GM12878 (cell line): Measurements from ENCODE around the gene MFSD11. TPM values are rescaled to one million over a fixed set of nuclear protein-coding genes. Genes with fewer than 3 reads are reported as not detected.

Experiments used
- ATAC-seq: fragments of 200-7000 bp; cut with Tn5 transposase; 3 replicates; pipeline ENCODE4 v1.9.1; 2020; ENCODE audit warnings: mild to moderate bottlenecking, moderate library complexity
- BruUV-seq: library from RNA; stranded (reverse); fragments of 400-500 nt; replicated peaks from 2 replicates; lab custom pipeline; 2021; lab: Mats Ljungman, UMichigan
- CTCF ChIA-PET: fragments of 300-600 bp; sonication (Branson Sonifier 250); formaldehyde crosslinking; extraction: SDS; loops from one replicate; lab custom pipeline; 2021; ENCODE audit warnings: inconsistent platforms; lab: Yijun Ruan, JAX
- POLR2A ChIA-PET: fragments of 350-600 bp; formaldehyde crosslinking; extraction: SDS; loops from one replicate; lab custom pipeline; 2021; ENCODE audit warnings: inconsistent platforms; lab: Charles Lee
- RAD21 ChIA-PET: fragments of 300-600 bp; sonication (Branson Sonifier 250); formaldehyde crosslinking; loops from one replicate; lab custom pipeline; 2023; ENCODE audit warnings: antibody characterized with exemption; ENCODE audit not compliant: unreplicated experiment; lab: Charles Lee
- SMC1A ChIA-PET: fragments of 300-600 bp; sonication (Branson Sonifier 250); formaldehyde crosslinking; loops from one replicate; lab custom pipeline; 2023; ENCODE audit not compliant: unreplicated experiment, uncharacterized antibody; lab: Charles Lee
- DNase-seq: peaks from one replicate; pipeline ENCODE4 v3.0.0-alpha.2; 2011; ENCODE audit warnings: low read depth, low spot score
- FAIRE-seq: peaks from 3 replicates; lab custom pipeline; 2011; peaks lifted over from hg19 to GRCh38; lab: Jason Lieb, UNC
- H2AFZ ChIP-seq: 2 replicates; pipeline ENCODE4 v1.6.0; 2011; ENCODE audit warnings: low read depth, low read length, control low read depth; ENCODE audit not compliant: control insufficient read depth
- H3K27ac ChIP-seq: 2 replicates; pipeline ENCODE4 v1.5.1; 2011; ENCODE audit warnings: control low read depth; ENCODE audit not compliant: control insufficient read depth, insufficient read depth
- H3K27me3 ChIP-seq, 2 experiments: replicated peaks in 1 of 2; 2 replicates each; pipeline versions ENCODE4 v1.6.0 to v1.6.1; 2011; ENCODE audit warnings: low read length in 1 of 2; ENCODE audit not compliant: control insufficient read depth in 2 of 2, insufficient read depth in 2 of 2
- H3K36me3 ChIP-seq, 2 experiments: 2 replicates each; pipeline ENCODE4 v1.5.1; 2011; ENCODE audit warnings: low read length in 1 of 2; ENCODE audit not compliant: control insufficient read depth in 2 of 2, insufficient read depth in 2 of 2
- H3K4me1 ChIP-seq: 2 replicates; pipeline ENCODE4 v1.6.1; 2011; ENCODE audit warnings: mild to moderate bottlenecking, low read length, moderate library complexity, mixed read lengths; ENCODE audit not compliant: control insufficient read depth, insufficient read depth
- H3K4me2 ChIP-seq: 2 replicates; pipeline ENCODE4 v1.6.0; 2011; ENCODE audit warnings: control low read depth; ENCODE audit not compliant: control insufficient read depth, insufficient read depth
- H3K4me3 ChIP-seq: fragments of 200-600 bp; sonication (generic); 2 replicates; pipeline ENCODE4 v1.5.1; 2016
- H3K79me2 ChIP-seq: 2 replicates; pipeline ENCODE4 v1.6.0; 2011; ENCODE audit warnings: low read length; ENCODE audit not compliant: control insufficient read depth, insufficient read depth
- H3K9ac ChIP-seq: 2 replicates; pipeline ENCODE4 v1.8.0; 2011; ENCODE audit warnings: low read length, control low read depth, mixed read lengths; ENCODE audit not compliant: control insufficient read depth, insufficient read depth
- H3K9me3 ChIP-seq: replicated peaks from 3 replicates; pipeline ENCODE4 v1.5.1; 2011; ENCODE audit warnings: mild to moderate bottlenecking, low read length; ENCODE audit not compliant: control insufficient read depth, insufficient read depth
- H4K20me1 ChIP-seq: 2 replicates; pipeline ENCODE4 v1.6.0; 2011; ENCODE audit not compliant: control insufficient read depth, insufficient read depth
- ATF7 ChIP-seq: fragments of 450-650 bp; IDR thresholded peaks from 2 replicates; pipeline ENCODE4 v1.6.1; 2016; ENCODE audit warnings: low read depth, mild to moderate bottlenecking
- CEBPZ ChIP-seq: fragments of 150-350 bp; IDR thresholded peaks from 2 replicates; pipeline ENCODE4 v1.6.1; 2016; ENCODE audit warnings: low read depth, low read length
- CUX1 ChIP-seq: IDR thresholded peaks from 2 replicates; pipeline ENCODE4 v1.6.1; 2012; ENCODE audit warnings: improper control_type of control experiment, low read depth, low read length; ENCODE audit not compliant: insufficient replicate concordance
- KAT2A ChIP-seq: conservative IDR thresholded peaks from 2 replicates; pipeline ENCODE4 v1.6.1; 2011; ENCODE audit warnings: low read depth, low read length; ENCODE audit not compliant: control insufficient read depth
- KDM1A ChIP-seq: fragments of 200-600 bp; sonication (generic); IDR thresholded peaks from 2 replicates; pipeline ENCODE4 v1.6.1; 2016; ENCODE audit warnings: borderline replicate concordance
- PAX5 ChIP-seq: IDR thresholded peaks from 2 replicates; pipeline ENCODE4 v1.6.1; 2011; ENCODE audit warnings: low read depth, low read length, borderline replicate concordance
- USF2 ChIP-seq: IDR thresholded peaks from 2 replicates; pipeline ENCODE4 v1.6.1; 2011; ENCODE audit warnings: low read depth, low read length, improper control_type of control experiment, borderline replicate concordance
- WGBS: methylation state at CpG from one replicate; pipeline ENCODE4 v1.1.6; 2016; ENCODE audit warnings: low lambda C conversion rate; ENCODE audit not compliant: insufficient replicate concordance, insufficient coverage; ENCODE audit errors: missing lambda C conversion rate; 5-methylcytosine and 5-hydroxymethylcytosine counted together
- in situ Hi-C: fragments of 300-500 bp; cut with MboI; formaldehyde crosslinking; loops from 9 replicates; pipeline ENCODE4 v1.14.3; 2018; ENCODE audit warnings: mixed read lengths
- intact Hi-C: fragments of 100-400 bp; cut with micrococcal nuclease; formaldehyde crosslinking; loops from one replicate; pipeline ENCODE4 v1.14.2; 2022; ENCODE audit not compliant: unreplicated experiment
- polyA plus RNA-seq, 11 experiments: library from polyadenylated mRNA; depleted of rRNA in 4 of 11; unstranded in 6 of 11; stranded (reverse) in 5 of 11; fragments of >200 nt; fragmentation: Nextera tagmentation in 4 of 11; fragmentation: Illumina TruSeq in 1 of 11; extraction: Ambion mirVana in 4 of 11; extraction: Trizol in 1 of 11; gene quantifications; 1 replicate in 1 of 11; 2 replicates in 10 of 11; pipeline versions ENCODE4 v1.2.1 to v1.2.3, GENCODE V29; 2011 to 2016; ENCODE audit warnings: inconsistent platforms in 2 of 11, missing spikeins in 2 of 11, low read depth in 1 of 11
- total RNA-seq, 4 experiments: library from RNA; depleted of rRNA in 3 of 4; stranded (reverse); fragments of >200 nt in 3 of 4; fragmentation: Illumina TruSeq in 1 of 4; extraction: Trizol in 1 of 4; gene quantifications; 2 replicates each; pipeline versions ENCODE4 v1.2.1 to v1.2.3, GENCODE V29; 2013 to 2021

MFSD11 gene
- total and polyA plus RNA-seq, 10 of the 15 experiments (the other 5 are each of a cell fraction or from before 2014, with no cell fraction given), result 11.0 to 19.4 (median 15.5) TPM

GRCh38 chr17:76747716-76748363 lies 9.9 kb downstream of the MFSD11 start:
- no peaks in the 10 kb centered on the region for H3K4me1 ChIP-seq
- no peaks in the 10 kb centered on the region for H3K79me2 ChIP-seq
- BruUV-seq, result no TSS peak
- intact Hi-C loops (no loop called here), in situ Hi-C loops (no loop called here)
- H2AFZ ChIP-seq, result no peak overlapping the region
- H3K27me3 ChIP-seq, result no peaks in the 10 kb centered on the region
- no peak overlapping the region for H3K27ac ChIP-seq
- CTCF ChIA-PET, result interaction anchor here (0.5 to 0.6 kb wide), 2 partner anchors 12 to 252 kb away, joined by 3 read pairs; no protein-coding TSS in a partner anchor
- H3K9me3 ChIP-seq, result no peaks in the 10 kb centered on the region
- peaks cover 0 to 6% of the 10 kb centered on the region in 2 experiments; a peak in 3 of 4 replicates for H3K36me3 ChIP-seq
- H3K4me3 ChIP-seq, result no peak overlapping the region
- no peak overlapping the region for H3K9ac ChIP-seq
- no peak for FAIRE-seq
- H3K4me2 ChIP-seq, result no peak overlapping the region
- RAD21 ChIA-PET, result interaction anchor here (1.5 kb wide), 1 partner anchor 9 kb away, joined by 4 read pairs; the partner anchor contains the start of gene MFSD11
- no peak for DNase-seq
- POLR2A ChIA-PET, result no interaction called here
- TF ChIP-seq KAT2A (no peak), KDM1A (no peak), PAX5 (no peak), ATF7 (no peak), USF2 (no peak), CUX1 (no peak), CEBPZ (no peak)
- H4K20me1 ChIP-seq, result no peaks in the 10 kb centered on the region
- WGBS, result 84% methylated on average over 7 of the region's 9 CpGs
- ATAC-seq, result no peak
- SMC1A ChIA-PET, result no interaction called here
